A673 (cell line): ENCODE results near the gene SLC4A2.

ENCODE experiments used
- CTCF ChIP-seq: fragments of 300-800, 200-600 bp; sonication (generic); conservative IDR thresholded peaks from 2 replicates; pipeline ENCODE4 v1.5.1; 2017; ENCODE audit warnings: low read depth, mild to moderate bottlenecking, antibody characterized with exemption, low read length, moderate library complexity, mixed read lengths
- EZH2 ChIP-seq: fragments of 200-600 bp; sonication (generic); IDR thresholded peaks from 2 replicates; pipeline ENCODE4 v1.6.1; 2017; ENCODE audit warnings: borderline replicate concordance, low read depth, mild to moderate bottlenecking, mixed read lengths, antibody characterized with exemption, low read length; ENCODE audit not compliant: poor library complexity, severe bottlenecking

- TF ChIP-seq CTCF (no peak), EZH2 (no peak)
Observed at GRCh38 chr7:151119055-151119415, 59.6 kb downstream of the SLC4A2 start.
